CMK (cell line): ENCODE measurements around the gene FTSJ3.
"Not testable (repeated sequence)": the region's sequence is repeated elsewhere in the genome, so short reads cannot be mapped to it uniquely, and the experiment has no call there.

Experiments used
- DNase-seq: peaks from one replicate; pipeline ENCODE4 v3.0.0-alpha.2; 2010; ENCODE audit warnings: low read depth

FTSJ3 gene

DNA sequence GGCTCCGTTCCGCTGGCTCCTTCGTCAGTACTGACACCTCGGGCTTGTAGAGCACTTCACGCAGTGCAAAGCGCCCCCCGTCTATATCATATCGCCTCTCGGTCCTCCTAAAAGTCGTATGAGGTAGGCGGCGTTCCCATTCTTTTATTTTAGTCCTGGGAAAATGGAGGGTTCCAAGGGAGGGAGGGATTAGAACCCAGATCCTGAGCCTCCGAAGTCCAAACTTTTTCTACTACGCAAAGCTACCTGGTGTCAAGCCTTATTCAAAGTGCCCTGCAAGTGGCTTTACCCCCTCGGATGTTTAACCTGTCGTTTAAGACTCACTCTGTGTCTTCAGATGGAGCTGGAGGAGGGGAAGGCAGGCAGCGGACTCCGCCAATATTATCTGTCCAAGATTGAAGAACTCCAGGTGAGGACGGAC lies 348 bp upstream of the FTSJ3 start:
- no peak for DNase-seq

DNA sequence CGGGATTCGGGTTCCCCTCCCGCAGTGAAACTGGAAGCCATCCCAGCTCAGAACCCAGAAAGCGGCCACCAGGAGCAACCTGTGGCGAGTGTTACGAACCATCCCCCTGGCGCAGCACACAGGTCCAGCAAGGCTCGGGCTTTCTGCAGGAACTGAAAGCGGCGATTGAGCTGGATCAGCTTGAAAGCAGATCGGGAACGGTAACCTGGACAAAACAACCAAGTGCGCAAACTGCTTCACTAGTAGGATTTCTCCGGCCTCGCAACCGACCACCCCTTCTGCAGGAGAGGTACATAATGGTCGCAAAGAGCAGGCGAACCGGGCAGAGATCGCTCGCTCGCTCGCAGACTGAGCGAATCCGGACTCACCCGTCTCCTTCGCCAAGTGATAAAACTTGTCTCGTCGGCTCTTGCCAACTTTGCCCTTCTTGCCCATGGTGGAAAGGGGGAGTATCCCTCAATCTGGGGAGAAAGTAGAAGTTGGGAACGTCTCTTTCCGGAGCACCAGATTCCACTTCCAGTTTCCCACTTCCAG lies 928 bp downstream of the FTSJ3 start:
- no peak for DNase-seq

GRCh38 chr17:63824362-63824761 lies 3.1 kb downstream of the FTSJ3 start:
- no peak for DNase-seq

GRCh38 chr17:63823659-63824331 lies 3.7 kb downstream of the FTSJ3 start:
- DNase-seq: no peak

DNA sequence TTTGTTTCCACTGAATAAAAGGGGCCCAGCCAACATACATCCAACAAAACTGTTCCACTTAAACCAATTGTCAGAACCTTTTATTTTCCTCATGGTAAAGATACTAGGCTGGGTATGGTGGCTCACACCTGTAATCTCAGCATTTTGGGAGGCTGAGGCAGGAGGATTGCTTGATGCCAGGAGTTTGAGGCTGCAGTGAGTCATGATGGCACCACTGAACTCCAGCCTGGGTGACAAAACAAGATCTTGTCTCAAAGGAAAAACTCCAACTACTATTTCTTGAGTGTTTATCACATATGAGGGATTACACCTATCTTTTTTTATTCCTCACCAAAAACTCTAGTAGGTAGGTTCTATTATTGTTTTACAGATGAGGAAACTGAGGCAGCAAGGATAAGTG lies 4.9 kb downstream of the FTSJ3 start:
- DNase-seq: no peak

DNA sequence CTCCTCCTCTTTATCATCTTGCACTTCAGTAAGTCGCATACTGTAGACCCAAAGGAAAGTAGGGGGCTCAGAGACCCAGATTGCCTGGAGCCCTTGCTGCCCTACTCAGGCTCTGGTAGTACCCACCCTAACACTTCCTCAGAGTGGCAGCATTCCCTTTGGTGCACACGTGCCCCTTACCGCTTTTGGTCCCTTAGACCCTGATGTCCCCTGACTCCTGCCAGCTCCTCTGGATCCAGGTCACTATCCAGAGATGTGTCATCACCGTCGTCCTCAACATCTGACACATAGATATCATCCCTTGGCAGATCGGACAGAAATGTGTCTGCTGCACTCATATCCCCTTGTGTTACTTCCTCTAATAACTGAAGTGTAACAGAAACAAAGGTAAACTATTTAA lies 5.7 kb downstream of the FTSJ3 start:
- no peak for DNase-seq

GRCh38 chr17:63820963-63821561 lies 6.4 kb downstream of the FTSJ3 start:
- DNase-seq: no peak

GRCh38 chr17:63819585-63820537 lies 7.6 kb downstream of the FTSJ3 start:
- no peak for DNase-seq

GRCh38 chr17:63819131-63819530 lies 8.3 kb downstream of the FTSJ3 start:
- DNase-seq: no peak

- no peak for DNase-seq
These were observed 9.6 kb downstream of the FTSJ3 start for GRCh38 chr17:63817736-63818385.

DNA sequence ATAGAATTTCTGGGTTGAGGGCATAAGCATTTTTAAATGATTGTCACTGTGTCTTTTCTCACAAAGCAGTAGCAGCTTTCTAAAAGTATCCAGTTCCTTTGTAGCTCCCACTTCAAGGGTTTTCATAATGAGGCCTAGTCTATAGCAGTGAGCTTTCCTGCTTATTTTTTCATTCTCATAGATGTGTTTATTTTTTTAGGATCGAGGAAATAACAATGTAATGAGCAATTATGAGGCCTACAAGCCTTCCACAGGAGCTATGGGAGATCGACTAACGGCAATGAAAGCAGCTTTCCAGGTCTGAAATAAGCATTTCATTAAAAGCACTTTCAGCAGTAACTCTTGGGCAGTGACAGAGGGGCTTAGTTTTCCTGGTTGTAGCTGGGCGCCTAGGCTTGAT lies 10.8 kb downstream of the FTSJ3 start:
- DNase-seq: no peak

- DNase-seq: no peak
These were observed 11.3 kb downstream of the FTSJ3 start for GRCh38 chr17:63816123-63816522.

GRCh38 chr17:63809970-63810369 lies 17.5 kb downstream of the FTSJ3 start:
- DNase-seq: no peak

GRCh38 chr17:63805591-63805990 lies 21.9 kb downstream of the FTSJ3 start:
- DNase-seq: no peak

DNA sequence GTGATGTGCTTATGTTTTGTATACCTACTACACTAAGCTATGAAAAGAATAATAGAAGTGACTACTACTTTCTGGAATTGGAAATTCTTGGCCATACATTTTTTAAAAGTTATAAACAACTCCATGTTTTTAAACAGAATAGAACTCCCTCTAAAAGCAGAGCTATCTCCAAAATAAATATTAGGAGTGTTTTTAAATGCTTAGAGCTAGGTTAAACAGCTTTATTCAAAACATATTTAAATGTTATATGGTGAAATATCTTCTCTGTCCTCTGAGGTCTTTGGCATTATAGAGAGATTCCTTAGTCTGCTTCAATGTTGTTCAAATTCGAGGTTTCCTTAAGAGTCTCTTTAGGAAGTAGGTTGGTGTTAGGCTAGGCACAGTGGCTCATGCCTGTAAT lies 23.1 kb downstream of the FTSJ3 start:
- DNase-seq: no peak

DNA sequence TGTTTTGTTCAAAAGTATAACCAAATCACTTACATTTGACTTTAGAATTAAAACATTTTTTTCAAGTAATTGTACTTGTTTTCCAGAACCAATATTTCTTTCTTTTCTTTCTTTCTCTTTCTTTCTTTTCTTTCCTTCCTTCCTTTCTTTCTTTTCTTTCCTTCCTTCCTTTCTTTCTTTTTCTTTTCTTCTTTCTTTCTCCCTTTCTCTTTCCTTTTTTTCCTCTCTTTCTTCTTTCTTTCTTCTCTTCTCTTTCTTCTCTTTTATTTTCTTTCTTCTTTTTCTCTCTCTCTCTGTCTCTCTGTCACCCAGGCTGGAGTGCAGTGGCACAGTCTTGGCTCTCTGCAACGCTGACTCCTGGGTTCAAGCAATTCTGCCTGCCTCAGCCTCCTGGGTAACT lies 26.7 kb downstream of the FTSJ3 start:
- no peak for DNase-seq

GRCh38 chr17:63798572-63799106 lies 28.8 kb downstream of the FTSJ3 start:
- DNase-seq: no peak

DNA sequence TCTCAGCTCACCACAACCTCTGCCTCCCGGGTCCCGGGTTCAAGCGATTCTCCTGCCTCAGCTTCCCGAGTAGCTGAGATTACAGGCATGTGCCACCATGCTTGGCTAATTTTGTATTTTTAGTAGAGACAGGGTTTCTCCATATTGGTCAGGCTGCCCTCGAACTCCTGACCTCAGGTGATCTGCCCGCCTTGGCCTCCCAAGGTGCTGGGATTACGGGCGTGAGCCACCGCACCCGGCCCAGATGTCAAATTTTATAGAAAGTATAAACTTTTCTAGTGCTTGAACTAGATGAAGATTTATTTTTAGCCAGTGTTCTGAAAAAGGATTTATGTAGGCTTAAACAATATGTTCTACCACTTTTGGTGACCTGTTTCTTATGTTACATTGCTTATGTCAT lies 31.1 kb downstream of the FTSJ3 start:
- not testable (repeated sequence) for DNase-seq

DNA sequence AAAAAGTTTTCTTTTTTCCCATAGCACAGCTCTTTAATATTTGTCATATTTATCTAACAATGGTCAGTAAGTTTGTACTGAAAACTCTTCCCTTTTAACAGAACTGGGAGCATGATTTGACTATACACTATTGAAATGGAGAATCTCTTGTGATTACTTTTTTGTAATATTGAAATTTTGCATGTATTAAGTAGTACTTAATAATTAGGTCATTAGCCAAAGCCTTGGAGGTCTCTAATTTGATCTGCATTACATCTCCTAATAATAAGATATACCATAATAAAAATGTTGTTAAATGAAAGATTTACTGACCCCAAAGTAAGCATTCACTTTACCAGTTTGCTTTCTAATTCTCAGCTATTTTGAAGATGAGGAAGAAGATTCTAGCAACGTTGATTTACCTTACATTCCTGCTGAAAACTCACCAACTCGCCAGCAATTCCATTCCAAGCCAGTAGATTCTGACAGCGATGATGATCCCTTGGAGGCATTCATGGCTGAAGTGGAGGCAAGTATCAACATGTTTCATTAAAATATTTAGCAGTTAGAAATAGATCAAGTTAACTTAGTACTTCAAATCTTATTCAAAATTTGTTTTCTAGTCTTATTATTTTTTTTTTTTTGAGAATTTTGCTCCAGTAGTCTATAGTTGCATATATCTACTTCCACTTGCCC lies 35.3 kb downstream of the FTSJ3 start:
- no peak for DNase-seq

DNA sequence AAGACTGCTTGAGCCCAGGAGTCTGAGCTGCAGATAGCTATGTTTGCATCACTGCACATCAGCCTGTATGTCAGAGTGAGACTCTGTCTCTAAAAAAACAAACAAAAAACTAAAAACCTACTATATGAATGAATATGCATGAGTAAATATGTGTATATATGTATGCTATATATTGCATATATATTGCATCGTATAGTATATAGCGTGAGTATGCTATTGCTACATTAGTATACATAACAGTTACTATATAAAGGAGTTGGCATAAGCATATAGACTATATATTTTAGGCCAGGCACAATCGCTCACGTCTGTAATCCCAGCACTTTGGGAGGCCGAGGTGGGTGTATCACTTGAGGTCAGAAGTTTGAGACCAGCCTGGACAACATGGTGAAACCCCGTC lies 37.4 kb downstream of the FTSJ3 start:
- DNase-seq: no peak

GRCh38 chr17:63786971-63787711 lies 40.3 kb downstream of the FTSJ3 start:
- DNase-seq: no peak
